GM23248 (cell line): Measurements from ENCODE around the gene CDA. TPM values are rescaled to one million over a fixed set of nuclear protein-coding genes. Genes with fewer than 3 reads are reported as not detected.

Source experiments
- DNase-seq: peaks from one replicate; pipeline ENCODE4 v3.0.0-alpha.2; 2015
- H2AFZ ChIP-seq: fragments of 200-600 bp; sonication (generic); 2 replicates; pipeline ENCODE4 v1.6.1; 2016; ENCODE audit warnings: antibody characterized with exemption
- H3F3A ChIP-seq: fragments of 200-600 bp; sonication (generic); 2 replicates; pipeline ENCODE4 v1.6.1; 2016; ENCODE audit warnings: mild to moderate bottlenecking, antibody characterized with exemption, mixed run types; ENCODE audit not compliant: insufficient read depth
- H3K27ac ChIP-seq: fragments of 200-600 bp; sonication (generic); 2 replicates; pipeline ENCODE4 v1.5.1; 2016; ENCODE audit warnings: mild to moderate bottlenecking
- H3K27me3 ChIP-seq: fragments of 200-600 bp; sonication (generic); replicated peaks from 2 replicates; pipeline ENCODE4 v1.6.1; 2016; ENCODE audit warnings: mild to moderate bottlenecking; ENCODE audit not compliant: insufficient read depth
- H3K36me3 ChIP-seq: fragments of 200-600 bp; sonication (generic); 2 replicates; pipeline ENCODE4 v1.6.1; 2016; ENCODE audit warnings: low read depth, mild to moderate bottlenecking
- H3K4me1 ChIP-seq: fragments of 200-600 bp; sonication (generic); 2 replicates; pipeline ENCODE4 v1.6.1; 2016; ENCODE audit warnings: mild to moderate bottlenecking; ENCODE audit not compliant: insufficient read depth
- H3K4me2 ChIP-seq: fragments of 200-600 bp; sonication (generic); one replicate; pipeline ENCODE4 v1.6.1; 2016; ENCODE audit warnings: mild to moderate bottlenecking; ENCODE audit not compliant: unreplicated experiment
- H3K4me3 ChIP-seq: fragments of 200-600 bp; sonication (generic); 2 replicates; pipeline ENCODE4 v1.5.1; 2016; ENCODE audit warnings: mild to moderate bottlenecking
- H3K79me2 ChIP-seq: fragments of 200-600 bp; sonication (generic); 2 replicates; pipeline ENCODE4 v1.6.1; 2016; ENCODE audit warnings: mild to moderate bottlenecking; ENCODE audit not compliant: insufficient read depth
- H3K9ac ChIP-seq: fragments of 200-600 bp; sonication (generic); 2 replicates; pipeline ENCODE4 v1.6.1; 2016; ENCODE audit warnings: mild to moderate bottlenecking
- H3K9me2 ChIP-seq: fragments of 200-600 bp; sonication (generic); 2 replicates; pipeline ENCODE4 v1.6.1; 2016; ENCODE audit warnings: mixed run types, mild to moderate bottlenecking, moderate library complexity; ENCODE audit not compliant: insufficient read depth
- H3K9me3 ChIP-seq: fragments of 200-600 bp; sonication (generic); one replicate; pipeline ENCODE4 v1.6.1; 2017; ENCODE audit warnings: low read depth
- H4K20me1 ChIP-seq: fragments of 200-600 bp; sonication (generic); 2 replicates; pipeline ENCODE4 v1.6.0; 2016; ENCODE audit not compliant: insufficient read depth
- EZH2 ChIP-seq: fragments of 200-600 bp; sonication (generic); IDR thresholded peaks from 2 replicates; pipeline ENCODE4 v1.6.1; 2018; ENCODE audit warnings: antibody characterized with exemption, mild to moderate bottlenecking; ENCODE audit not compliant: insufficient read depth, poor library complexity, severe bottlenecking
- EZH2phosphoT487 ChIP-seq: fragments of 200-600 bp; sonication (generic); IDR thresholded peaks from 2 replicates; pipeline ENCODE4 v1.6.1; 2018; ENCODE audit warnings: antibody characterized with exemption, moderate library complexity, mild to moderate bottlenecking, low read depth; ENCODE audit not compliant: insufficient read depth
- WGBS, 2 experiments: methylation state at CpG; one replicate each; pipeline ENCODE4 v1.1.6; 2015 to 2017; ENCODE audit warnings: low lambda C conversion rate in 2 of 2, low coverage in 1 of 2; ENCODE audit errors: missing lambda C conversion rate in 2 of 2; 5-methylcytosine and 5-hydroxymethylcytosine counted together
- in situ Hi-C: fragments of 300-500 bp; cut with MboI; formaldehyde crosslinking; loops from 2 replicates; pipeline ENCODE4 v1.15.0; 2020
- polyA plus RNA-seq: library from polyadenylated mRNA; unstranded; fragments of >200 nt; fragmentation: Nextera tagmentation; extraction: Ambion mirVana; gene quantifications from 2 replicates; pipeline ENCODE4 v1.2.1, GENCODE V29; 2016
- total RNA-seq: library from RNA; depleted of rRNA; stranded (reverse); fragments of >200 nt; shearing (Covaris generic); gene quantifications from 2 replicates; pipeline ENCODE4 v1.2.3, GENCODE V29; 2014

CDA gene
- total and polyA plus RNA-seq, 2 experiments from 2014 or later, result 3.0 to 9.6 TPM

GRCh38 chr1:20587661-20588053, 1.2 kb upstream of the CDA start:
- TF ChIP-seq EZH2, result no peak
- TF ChIP-seq EZH2phosphoT487, result no peak
- H3K4me1 ChIP-seq, result peaks cover 32% of the 10 kb centered on the region
- H3F3A ChIP-seq, result peaks cover 17% of the 10 kb centered on the region
- H4K20me1 ChIP-seq, result no peaks in the 10 kb centered on the region
- no peaks in the 10 kb centered on the region for H3K9me2 ChIP-seq
- peak overlapping the region; percentile 62 for H3K27ac ChIP-seq
- DNase-seq, result peak; percentile 91
- H3K27me3 ChIP-seq, result no peaks in the 10 kb centered on the region
- in situ Hi-C loops, result no loop called here
- H3K4me2 ChIP-seq, result peak overlapping the region; percentile 13
- 3 to 7% methylated on average over 2 of the region's 2 CpGs for WGBS, 2 experiments
- H3K36me3 ChIP-seq, result no peaks in the 10 kb centered on the region
- H3K9me3 ChIP-seq, result no peaks in the 10 kb centered on the region
- 0 out of 2 replicates have a peak overlapping the region, but pooled peaks have one; percentile 27 for H3K9ac ChIP-seq
- peak overlapping the region; percentile 61 for H2AFZ ChIP-seq
- no peak overlapping the region for H3K4me3 ChIP-seq
- no peaks in the 10 kb centered on the region for H3K79me2 ChIP-seq

GRCh38 chr1:20589331-20590278, 708 bp downstream of the CDA start:
- H3K9ac ChIP-seq, result peak overlapping the region; percentile 41
- H3F3A ChIP-seq, result peaks cover 17% of the 10 kb centered on the region
- peak; percentile 84 for DNase-seq
- peak overlapping the region; percentile 41 for H3K4me3 ChIP-seq
- H3K27me3 ChIP-seq, result no peaks in the 10 kb centered on the region
- H3K36me3 ChIP-seq, result no peaks in the 10 kb centered on the region
- TF ChIP-seq EZH2 (no peak), EZH2phosphoT487 (no peak)
- in situ Hi-C loops, result no loop called here
- no peaks in the 10 kb centered on the region for H3K9me2 ChIP-seq
- peaks cover 32% of the 10 kb centered on the region for H3K4me1 ChIP-seq
- H3K9me3 ChIP-seq, result no peaks in the 10 kb centered on the region
- 8 to 10% methylated on average over 24 of the region's 24 CpGs for WGBS, 2 experiments
- H3K4me2 ChIP-seq, result peak overlapping the region; percentile 70
- H4K20me1 ChIP-seq, result no peaks in the 10 kb centered on the region
- no peaks in the 10 kb centered on the region for H3K79me2 ChIP-seq
- peak overlapping the region; percentile 55 for H3K27ac ChIP-seq
- H2AFZ ChIP-seq, result peak overlapping the region; percentile 72

GRCh38 chr1:20590306-20590777, 1.4 kb downstream of the CDA start:
- H3K9me3 ChIP-seq, result no peaks in the 10 kb centered on the region
- no peaks in the 10 kb centered on the region for H3K9me2 ChIP-seq
- H3K4me2 ChIP-seq, result peak overlapping the region; percentile 70
- DNase-seq, result peak; percentile 82
- H3K9ac ChIP-seq, result peak overlapping the region; percentile 41; the same call in 1 of the 2 replicates
- peak overlapping the region; percentile 55 for H3K27ac ChIP-seq
- no peak for TF ChIP-seq EZH2
- TF ChIP-seq EZH2phosphoT487, result peak; percentile 79; the same call in 1 of the 2 replicates
- WGBS, 2 experiments, result 23 to 27% methylated on average over 7 of the region's 7 CpGs
- no peaks in the 10 kb centered on the region for H3K36me3 ChIP-seq
- H4K20me1 ChIP-seq, result no peaks in the 10 kb centered on the region
- H2AFZ ChIP-seq, result peak overlapping the region; percentile 72; the same call in 1 of the 2 replicates
- no peaks in the 10 kb centered on the region for H3K79me2 ChIP-seq
- H3K4me3 ChIP-seq, result peak overlapping the region; percentile 41
- H3K4me1 ChIP-seq, result peaks cover 32% of the 10 kb centered on the region
- in situ Hi-C loops, result no loop called here
- peaks cover 17% of the 10 kb centered on the region for H3F3A ChIP-seq
- H3K27me3 ChIP-seq, result no peaks in the 10 kb centered on the region

- Histone ChIP-seq H3K27me3 (no peaks in the 10 kb centered on the region), H3F3A (peaks cover 7% of the 10 kb centered on the region; the same call in 1 of the 2 replicates), H3K27ac (no peak overlapping the region), H3K4me1 (peaks cover 21% of the 10 kb centered on the region), H3K9me3 (no peaks in the 10 kb centered on the region), H3K36me3 (no peaks in the 10 kb centered on the region), H3K4me3 (no peak overlapping the region), H3K4me2 (no peak overlapping the region), H3K9me2 (no peaks in the 10 kb centered on the region), H2AFZ (no peak overlapping the region), H3K9ac (no peak overlapping the region), H3K79me2 (no peaks in the 10 kb centered on the region), H4K20me1 (no peaks in the 10 kb centered on the region)
- TF ChIP-seq EZH2, result no peak
- no peak for TF ChIP-seq EZH2phosphoT487
- whole genome bisulfite sequencing, 2 experiments, result 96 to 97% methylated on average over 5 of the region's 5 CpGs
- DNase-seq, result no peak
- in situ Hi-C loops, result no loop called here
Measured at GRCh38 chr1:20593756-20594155, 4.9 kb downstream of the CDA start.
